ENCODE results near the gene GBE1. TPM values are rescaled to one million over a fixed set of nuclear protein-coding genes. Genes with fewer than 3 reads are reported as not detected.

Gene GBE1
- total and polyA plus RNA-seq, 12 donors, result 16.0 to 104 (median 82.4) TPM

- peak in 1 of 7 donors; percentile 4 for DNase-seq
- Histone ChIP-seq H3K27ac (no peak overlapping the region), H3K36me3 (replicated peaks in 1 of 2) (no peaks in the 10 kb centered on the region), H3K4me3 (no peak overlapping the region), H3K9me3 (replicated peaks in 1 of 3) (no peaks in the 10 kb centered on the region), H3K27me3 (no peaks in the 10 kb centered on the region), H3K4me1 (replicated peaks in 1 of 2) (peaks cover 5 to 8% of the 10 kb centered on the region in 2 donors)
- 63 to 74% (median 65%) methylated on average over 4 of the region's 4 CpGs for WGBS, 4 donors
- no peak for TF ChIP-seq POLR2A (IDR thresholded peaks at IDR 0.05)
- TF ChIP-seq, protein P1, sequence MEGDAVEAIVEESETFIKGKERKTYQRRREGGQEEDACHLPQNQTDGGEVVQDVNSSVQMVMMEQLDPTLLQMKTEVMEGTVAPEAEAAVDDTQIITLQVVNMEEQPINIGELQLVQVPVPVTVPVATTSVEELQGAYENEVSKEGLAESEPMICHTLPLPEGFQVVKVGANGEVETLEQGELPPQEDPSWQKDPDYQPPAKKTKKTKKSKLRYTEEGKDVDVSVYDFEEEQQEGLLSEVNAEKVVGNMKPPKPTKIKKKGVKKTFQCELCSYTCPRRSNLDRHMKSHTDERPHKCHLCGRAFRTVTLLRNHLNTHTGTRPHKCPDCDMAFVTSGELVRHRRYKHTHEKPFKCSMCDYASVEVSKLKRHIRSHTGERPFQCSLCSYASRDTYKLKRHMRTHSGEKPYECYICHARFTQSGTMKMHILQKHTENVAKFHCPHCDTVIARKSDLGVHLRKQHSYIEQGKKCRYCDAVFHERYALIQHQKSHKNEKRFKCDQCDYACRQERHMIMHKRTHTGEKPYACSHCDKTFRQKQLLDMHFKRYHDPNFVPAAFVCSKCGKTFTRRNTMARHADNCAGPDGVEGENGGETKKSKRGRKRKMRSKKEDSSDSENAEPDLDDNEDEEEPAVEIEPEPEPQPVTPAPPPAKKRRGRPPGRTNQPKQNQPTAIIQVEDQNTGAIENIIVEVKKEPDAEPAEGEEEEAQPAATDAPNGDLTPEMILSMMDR (IDR thresholded peaks at IDR 0.05), result no peak
- intact Hi-C loops (cut with DNase I), result no loop called here
Observed at GRCh38 chr3:81492040-81492439, 269.4 kb downstream of the GBE1 start.

- intact Hi-C loops (cut with DNase I), result no loop called here
Observed at GRCh38 chr3:81490541-81491288, 270.7 kb downstream of the GBE1 start.

DNA sequence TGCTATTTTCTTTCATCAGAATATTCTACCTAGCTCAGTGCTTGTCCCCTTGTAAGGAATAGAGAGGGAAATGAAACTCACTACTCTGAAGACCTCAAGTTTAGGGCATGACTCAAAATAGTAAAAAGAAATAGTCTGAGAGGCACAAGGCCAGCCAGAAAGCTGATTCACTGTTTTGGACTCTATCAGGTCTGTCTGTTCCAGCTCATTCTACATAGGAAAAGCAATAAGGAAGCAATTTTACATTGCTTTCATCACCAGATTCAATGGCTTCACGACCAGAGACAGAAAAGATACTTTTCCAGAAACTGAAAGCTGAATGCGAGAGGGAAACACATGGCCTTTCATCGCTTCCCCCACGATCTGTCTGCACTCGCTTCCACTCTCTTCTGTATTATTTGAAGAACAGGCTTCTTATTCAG is 276.0 kb downstream of the GBE1 start:
- peak; percentile 30 to 60 (median 43) for DNase-seq

More at GRCh38 chr3:81490541-81491288, 270.7 kb downstream of the GBE1 start:
- WGBS, 4 donors, result 43 to 48% (median 45%) methylated on average over 7 of the region's 7 CpGs
- Histone ChIP-seq H3K4me1 (replicated peaks in 1 of 2) (peaks cover 5 to 13% of the 10 kb centered on the region in 2 donors), H3K9me3 (replicated peaks in 1 of 3) (no peaks in the 10 kb centered on the region), H3K27me3 (no peaks in the 10 kb centered on the region), H3K4me3 (no peak overlapping the region), H3K36me3 (replicated peaks in 1 of 2) (no peaks in the 10 kb centered on the region), H3K27ac (peak overlapping the region in 1 of 5 donors; percentile 19)
- no peak for TF ChIP-seq POLR2A (IDR thresholded peaks at IDR 0.05)
- TF ChIP-seq, protein P1 (IDR thresholded peaks at IDR 0.05), result peak; percentile 56 to 78 (median 75)
- DNase-seq, result peak; percentile 79 to 96 (median 87)

GRCh38 chr3:81484520-81484919 is 276.9 kb downstream of the GBE1 start:
- H3K36me3 ChIP-seq (replicated peaks in 1 of 2), result no peaks in the 10 kb centered on the region
- H3K9me3 ChIP-seq (replicated peaks in 1 of 3), result no peaks in the 10 kb centered on the region
- no peak overlapping the region for H3K27ac ChIP-seq
- intact Hi-C loops (cut with DNase I), result no loop called here
- WGBS, 4 donors, result 88 to 91% (median 90%) methylated on average over 5 of the region's 5 CpGs
- H3K4me3 ChIP-seq, result no peak overlapping the region
- no peaks in the 10 kb centered on the region for H3K27me3 ChIP-seq
- peaks cover 6 to 16% of the 10 kb centered on the region in 2 donors for H3K4me1 ChIP-seq (replicated peaks in 1 of 2)
- no peak for TF ChIP-seq POLR2A (IDR thresholded peaks at IDR 0.05)
- TF ChIP-seq, protein P1 (IDR thresholded peaks at IDR 0.05), result no peak
- DNase-seq, result no peak

More for the DNA sequence above, 276.0 kb downstream of the GBE1 start:
- intact Hi-C loops (cut with DNase I), result no loop called here
- no peaks in the 10 kb centered on the region for H3K27me3 ChIP-seq
- peaks cover 6 to 16% of the 10 kb centered on the region in 2 donors for H3K4me1 ChIP-seq (replicated peaks in 1 of 2)
- H3K4me3 ChIP-seq, result peak overlapping the region in 1 of 4 donors; percentile 16
- TF ChIP-seq, protein P1 (IDR thresholded peaks at IDR 0.05), result no peak
- TF ChIP-seq POLR2A (IDR thresholded peaks at IDR 0.05), result no peak
- H3K9me3 ChIP-seq (replicated peaks in 1 of 3), result no peaks in the 10 kb centered on the region
- 37 to 60% (median 49%) methylated on average over 5 of the region's 5 CpGs for WGBS, 4 donors
- H3K36me3 ChIP-seq (replicated peaks in 1 of 2), result no peaks in the 10 kb centered on the region
- peak overlapping the region in 3 of 5 donors; percentile 15 to 48 (median 26) for H3K27ac ChIP-seq

Data from adrenal gland (tissue), 12 donors.